HTR-8/SVneo (cell line): ENCODE data around the gene SLC2A9.

ENCODE experiments used
- DNase-seq: peaks from one replicate; pipeline ENCODE4 v3.0.0; 2011; ENCODE audit warnings: low spot score, mixed read lengths; ENCODE audit not compliant: insufficient read length
- FAIRE-seq: peaks from 2 replicates; lab custom pipeline; 2011; peaks lifted over from hg19 to GRCh38; lab: Jason Lieb, UNC

SLC2A9 gene

GRCh38 chr4:10020871-10021652 is at the start of gene SLC2A9:
Gene SLC2A9, minus strand, starts transcription at chr4:10021497. Its CDS starts 68 bp downstream, at chr4:10021429.
- no peak for FAIRE-seq
- no peak for DNase-seq

- FAIRE-seq (no peak), DNase-seq (no peak)
Measured at GRCh38 chr4:10069075-10069642, 47.9 kb upstream of the SLC2A9 start.

GRCh38 chr4:10066670-10067651 is 45.7 kb upstream of the SLC2A9 start:
- FAIRE-seq, result no peak
- DNase-seq, result no peak

GRCh38 chr4:10066206-10066605 is 44.9 kb upstream of the SLC2A9 start:
- DNase-seq, result no peak
- FAIRE-seq, result no peak

GRCh38 chr4:10063544-10064300 is 42.4 kb upstream of the SLC2A9 start:
- DNase-seq, result peak; percentile 27
- FAIRE-seq, result no peak

GRCh38 chr4:10061650-10062415 is 40.5 kb upstream of the SLC2A9 start:
- FAIRE-seq (no peak), DNase-seq (no peak)

- FAIRE-seq, result no peak
- no peak for DNase-seq
Measured at GRCh38 chr4:10058371-10058770, 37.1 kb upstream of the SLC2A9 start.

GRCh38 chr4:10057023-10057395 is 35.7 kb upstream of the SLC2A9 start:
- no peak for FAIRE-seq
- DNase-seq, result no peak

GRCh38 chr4:10056334-10057022 is 35.2 kb upstream of the SLC2A9 start:
- FAIRE-seq, result no peak
- no peak for DNase-seq

GRCh38 chr4:10055871-10056270 is 34.6 kb upstream of the SLC2A9 start:
- no peak for DNase-seq
- no peak for FAIRE-seq

GRCh38 chr4:10054571-10055041 is 33.3 kb upstream of the SLC2A9 start:
- FAIRE-seq (no peak), DNase-seq (no peak)

- FAIRE-seq, result no peak
Measured at GRCh38 chr4:10053635-10054453, 32.5 kb upstream of the SLC2A9 start.

GRCh38 chr4:10051517-10052135 is 30.3 kb upstream of the SLC2A9 start:
- FAIRE-seq, result no peak
- no peak for DNase-seq

More at GRCh38 chr4:10053635-10054453, 32.5 kb upstream of the SLC2A9 start:
- no peak for DNase-seq

- FAIRE-seq (no peak), DNase-seq (no peak)
Measured at GRCh38 chr4:10050721-10051120, 29.4 kb upstream of the SLC2A9 start.

- FAIRE-seq (no peak), DNase-seq (no peak)
Measured at GRCh38 chr4:10050261-10050661, 29.0 kb upstream of the SLC2A9 start.

- no peak for DNase-seq
- FAIRE-seq, result no peak
Measured at GRCh38 chr4:10048941-10049697, 27.8 kb upstream of the SLC2A9 start.

GRCh38 chr4:10047967-10048366 is 26.7 kb upstream of the SLC2A9 start:
- DNase-seq, result no peak
- FAIRE-seq, result no peak
